Right ventricle myocardium superior (tissue), 1 donor: ENCODE measurements around the gene SECISBP2. TPM values are rescaled to one million over a fixed set of nuclear protein-coding genes. Genes with fewer than 3 reads are reported as not detected.

ENCODE experiments used
- ATAC-seq: fragments of 200-7000 bp; cut with Tn5 transposase; one replicate; pipeline ENCODE4 v1.9.1; 2020; ENCODE audit warnings: mild to moderate bottlenecking; ENCODE audit not compliant: poor library complexity
- DNase-seq: peaks from one replicate; pipeline ENCODE4 v3.0.0-alpha.2; 2020
- intact Hi-C: fragments of 100-400 bp; cut with DNase I; formaldehyde crosslinking; loops from one replicate; pipeline ENCODE4 v1.11.2; 2022
- total RNA-seq: library from RNA; stranded (reverse); fragmentation: NEBNext Ultra II Directional; extraction: Animal tissue kit (Norgen Biotek cat#: 25700); gene quantifications from one replicate; pipeline ENCODE4 v1.2.1, GENCODE V29; 2021
- donor health status: DM: no; HTN: yes; CAD: no; lungs with severe emphysema.

SECISBP2 gene
- total RNA-seq, 1 donor from 2014 or later: 14.2 TPM

- intact Hi-C loops: no loop called here
- ATAC-seq: no peak
- DNase-seq: no peak
Observed at GRCh38 chr9:89372979-89373378, 54.7 kb downstream of the SECISBP2 start.

GRCh38 chr9:89374176-89374575 is 55.9 kb downstream of the SECISBP2 start:
- intact Hi-C loops: no loop called here
- ATAC-seq: no peak
- DNase-seq: no peak

GRCh38 chr9:89375191-89375760 is 57.0 kb downstream of the SECISBP2 start:
- ATAC-seq: no peak
- intact Hi-C loops: no loop called here
- DNase-seq: no peak

GRCh38 chr9:89376286-89376685 is 58.0 kb downstream of the SECISBP2 start:
- ATAC-seq: no peak
- intact Hi-C loops: no loop called here
- DNase-seq: no peak

GRCh38 chr9:89376741-89377351 is 58.5 kb downstream of the SECISBP2 start:
- DNase-seq: no peak
- ATAC-seq: no peak
- intact Hi-C loops: no loop called here

GRCh38 chr9:89377411-89377810 is 59.1 kb downstream of the SECISBP2 start:
- ATAC-seq (no peak), DNase-seq (no peak)
- intact Hi-C loops: no loop called here

- DNase-seq (no peak), ATAC-seq (no peak)
- intact Hi-C loops: no loop called here
Observed at GRCh38 chr9:89378541-89378940, 60.2 kb downstream of the SECISBP2 start.

- DNase-seq: no peak
- ATAC-seq: no peak
- intact Hi-C loops: no loop called here
Observed at GRCh38 chr9:89379031-89379430, 60.7 kb downstream of the SECISBP2 start.

GRCh38 chr9:89379508-89380115 is 61.3 kb downstream of the SECISBP2 start:
- DNase-seq (no peak), ATAC-seq (no peak)
- intact Hi-C loops: no loop called here

- intact Hi-C loops: no loop called here
- no peak for ATAC-seq
- no peak for DNase-seq
Observed at GRCh38 chr9:89380437-89381307, 62.4 kb downstream of the SECISBP2 start.

GRCh38 chr9:89381308-89381609 is 63.0 kb downstream of the SECISBP2 start:
- intact Hi-C loops: no loop called here
- DNase-seq (no peak), ATAC-seq (no peak)

GRCh38 chr9:89382026-89382986 is 64.0 kb downstream of the SECISBP2 start:
- no peak for DNase-seq
- intact Hi-C loops: no loop called here
- no peak for ATAC-seq

GRCh38 chr9:89383030-89383720 is 64.9 kb downstream of the SECISBP2 start:
- no peak for DNase-seq
- ATAC-seq: no peak
- intact Hi-C loops: no loop called here

- no peak for ATAC-seq
- intact Hi-C loops: no loop called here
- DNase-seq: no peak
Observed at GRCh38 chr9:89383721-89384300, 65.5 kb downstream of the SECISBP2 start.

GRCh38 chr9:89384783-89385182 is 66.5 kb downstream of the SECISBP2 start:
- DNase-seq (no peak), ATAC-seq (no peak)
- intact Hi-C loops: no loop called here

- intact Hi-C loops: no loop called here
- no peak for ATAC-seq
- DNase-seq: no peak
Observed at GRCh38 chr9:89386206-89386605, 67.9 kb downstream of the SECISBP2 start.

GRCh38 chr9:89386797-89387196 is 68.5 kb downstream of the SECISBP2 start:
- ATAC-seq (peak; percentile 89), DNase-seq (peak; percentile 80)
- intact Hi-C loops: no loop called here
